Measurements from ENCODE around the gene TWIST2. TPM values are rescaled to one million over a fixed set of nuclear protein-coding genes. Genes with fewer than 3 reads are reported as not detected.

Gene TWIST2
- total RNA-seq, 1 donor from 2014 or later: 8.4 TPM

DNA sequence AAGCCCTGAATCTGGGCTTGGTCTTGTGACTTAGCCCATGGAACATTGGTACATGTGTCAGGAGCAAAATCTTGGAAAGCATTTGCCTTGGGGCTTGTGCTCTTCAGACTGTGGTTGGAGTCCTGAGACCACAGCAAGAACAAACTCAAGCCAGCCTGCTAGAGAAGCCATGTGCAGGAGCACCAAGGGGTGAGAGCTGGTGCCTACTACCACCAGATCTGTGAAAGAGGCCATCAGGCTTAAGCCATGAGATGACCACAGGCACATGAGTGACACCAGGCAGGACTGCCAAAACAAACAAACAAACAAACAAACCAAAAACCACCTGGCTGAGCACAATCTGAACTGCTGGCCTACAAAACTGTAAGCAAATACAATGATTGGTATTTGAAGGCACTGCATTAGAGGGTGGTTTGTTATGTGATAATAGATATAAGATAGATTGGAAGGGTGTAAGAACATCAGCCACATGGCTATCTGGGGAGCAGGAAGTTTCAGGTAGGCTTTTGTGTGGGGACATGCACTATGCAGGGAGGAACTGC lies 9.0 kb upstream of the TWIST2 start:
- intact Hi-C loops (cut with DNase I): no loop called here
- Histone ChIP-seq H3K4me3 (no peak overlapping the region), H3K27me3 (ENCODE audit: low read depth) (peaks cover 4% of the 10 kb centered on the region), H3K9me3 (no peaks in the 10 kb centered on the region), H3K4me1 (no peaks in the 10 kb centered on the region), H3K36me3 (no peaks in the 10 kb centered on the region), H3K27ac (no peak overlapping the region)
- DNase-seq (no peak), ATAC-seq (no peak)
- no peak for TF ChIP-seq CTCF (IDR thresholded peaks at IDR 0.05)

- no peak for TF ChIP-seq CTCF (IDR thresholded peaks at IDR 0.05)
- no peak overlapping the region for H3K4me3 ChIP-seq
- intact Hi-C loops (cut with DNase I): no loop called here
- no peaks in the 10 kb centered on the region for H3K9me3 ChIP-seq
- no peaks in the 10 kb centered on the region for H3K36me3 ChIP-seq
- no peak overlapping the region for H3K27ac ChIP-seq
- no peak for DNase-seq
- H3K27me3 ChIP-seq (ENCODE audit: low read depth): peaks cover 4% of the 10 kb centered on the region
- ATAC-seq: no peak
- H3K4me1 ChIP-seq: no peaks in the 10 kb centered on the region
These were observed 8.5 kb upstream of the TWIST2 start for GRCh38 chr2:238839428-238839827.

DNA sequence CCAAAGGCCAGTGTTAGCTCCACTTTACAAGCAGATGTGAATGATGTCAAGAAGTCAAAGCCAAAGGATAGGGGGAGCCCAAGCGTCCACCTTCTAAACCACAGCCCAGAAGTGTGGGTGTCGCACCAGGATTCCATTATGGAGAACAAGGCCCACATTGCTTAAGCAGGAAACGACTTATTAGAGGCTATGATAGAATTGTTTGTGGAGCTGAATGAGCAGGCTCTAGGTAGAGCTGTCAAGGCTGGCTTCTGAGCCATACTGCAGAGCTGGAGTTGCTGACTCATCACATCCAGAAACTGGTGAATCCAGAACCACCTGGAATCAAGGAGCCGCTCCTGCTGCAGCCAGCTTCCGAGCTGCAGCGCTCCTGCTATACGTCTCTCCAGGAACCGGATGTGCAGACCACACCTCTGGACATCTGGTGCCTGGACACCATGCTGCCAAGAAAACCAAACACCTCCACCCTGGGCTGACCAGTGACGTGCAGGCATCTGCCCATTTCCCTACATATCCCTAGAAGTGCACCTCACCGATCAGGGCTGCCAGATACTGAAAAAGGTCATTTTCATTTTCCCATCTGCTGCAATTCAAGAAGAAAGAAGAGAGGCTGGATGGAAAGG lies 6.2 kb upstream of the TWIST2 start:
- TF ChIP-seq CTCF (IDR thresholded peaks at IDR 0.05): no peak
- no peak overlapping the region for H3K4me3 ChIP-seq
- peaks cover 20% of the 10 kb centered on the region for H3K27me3 ChIP-seq (ENCODE audit: low read depth)
- H3K27ac ChIP-seq: no peak overlapping the region
- no peaks in the 10 kb centered on the region for H3K9me3 ChIP-seq
- intact Hi-C loops (cut with DNase I): no loop called here
- H3K4me1 ChIP-seq: peaks cover 1% of the 10 kb centered on the region
- no peaks in the 10 kb centered on the region for H3K36me3 ChIP-seq
- ATAC-seq (no peak), DNase-seq (no peak)

DNA sequence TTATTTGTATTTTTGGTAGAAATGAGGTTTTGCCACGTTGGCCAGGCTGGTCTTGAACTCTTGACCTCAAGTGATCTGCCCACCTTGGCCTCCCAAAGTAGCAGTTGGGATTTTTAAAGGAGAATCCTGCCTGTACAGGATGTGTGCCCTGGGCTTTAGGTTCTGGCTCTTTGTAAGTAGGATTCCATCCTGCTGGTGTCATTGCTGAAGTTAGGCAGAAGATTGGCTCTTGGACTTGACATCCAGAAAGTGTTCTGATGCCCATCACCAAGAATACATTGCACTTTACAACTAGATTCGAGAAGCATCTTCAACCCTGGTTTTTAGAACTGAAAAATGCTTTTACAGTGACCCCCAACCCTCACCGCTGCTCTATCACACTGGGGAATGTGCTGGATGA lies 4.4 kb upstream of the TWIST2 start:
- H3K36me3 ChIP-seq: no peaks in the 10 kb centered on the region
- peaks cover 38% of the 10 kb centered on the region for H3K27me3 ChIP-seq (ENCODE audit: low read depth)
- H3K4me1 ChIP-seq: peaks cover 12% of the 10 kb centered on the region
- H3K27ac ChIP-seq: no peak overlapping the region
- no peak for ATAC-seq
- no peaks in the 10 kb centered on the region for H3K9me3 ChIP-seq
- DNase-seq: no peak
- intact Hi-C loops (cut with DNase I): no loop called here
- TF ChIP-seq CTCF (IDR thresholded peaks at IDR 0.05): no peak
- no peak overlapping the region for H3K4me3 ChIP-seq

DNA sequence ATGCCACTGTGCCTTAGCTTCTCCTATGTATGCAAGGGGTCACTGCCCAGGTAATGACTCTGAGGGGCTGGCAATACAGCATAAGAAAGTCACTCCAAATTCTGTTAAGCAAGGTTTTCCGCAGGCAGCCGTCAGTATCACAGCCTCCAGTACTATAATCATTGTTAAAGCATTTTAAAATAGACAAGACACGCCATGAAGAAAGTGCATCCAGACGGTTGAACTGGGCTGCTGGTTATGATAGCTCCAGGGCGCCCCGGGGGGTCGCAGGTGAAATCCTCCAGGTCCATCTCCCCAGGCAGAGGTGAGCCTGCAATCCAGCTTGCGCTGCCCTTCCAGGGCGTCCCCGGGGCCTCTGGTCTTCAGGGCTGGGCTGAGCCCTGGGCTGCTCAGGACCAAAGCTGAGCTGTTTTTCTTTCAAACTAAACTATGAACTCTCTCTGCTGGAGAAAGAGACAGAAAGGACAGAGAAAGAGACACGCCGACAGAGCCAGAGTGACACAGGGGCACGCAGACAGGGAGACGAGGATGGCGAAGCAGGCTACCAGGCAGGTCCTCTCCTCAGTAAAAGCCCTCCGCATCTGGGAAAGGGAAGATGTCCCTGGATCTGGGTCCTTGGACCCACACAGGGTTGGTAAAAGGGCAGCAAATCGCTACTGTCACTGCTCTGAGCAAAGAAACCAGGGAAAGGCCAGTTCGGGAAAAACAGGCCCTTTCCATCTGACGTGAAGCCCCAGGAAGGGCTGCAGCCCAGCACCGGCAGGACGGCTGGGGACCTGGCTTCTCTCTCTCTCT lies 2.1 kb upstream of the TWIST2 start:
- no peak for ATAC-seq
- DNase-seq: no peak
- Histone ChIP-seq H3K4me1 (peaks cover 12% of the 10 kb centered on the region), H3K36me3 (no peaks in the 10 kb centered on the region), H3K27ac (no peak overlapping the region), H3K9me3 (no peaks in the 10 kb centered on the region), H3K27me3 (ENCODE audit: low read depth) (peaks cover 60% of the 10 kb centered on the region), H3K4me3 (no peak overlapping the region)
- intact Hi-C loops (cut with DNase I): no loop called here
- TF ChIP-seq CTCF (IDR thresholded peaks at IDR 0.05): no peak
